ENCODE measurements around the gene TRAF3IP1.
"Not testable (repeated sequence)": the region's sequence is repeated elsewhere in the genome, so short reads cannot be mapped to it uniquely, and the experiment has no call there.

Gene TRAF3IP1

DNA sequence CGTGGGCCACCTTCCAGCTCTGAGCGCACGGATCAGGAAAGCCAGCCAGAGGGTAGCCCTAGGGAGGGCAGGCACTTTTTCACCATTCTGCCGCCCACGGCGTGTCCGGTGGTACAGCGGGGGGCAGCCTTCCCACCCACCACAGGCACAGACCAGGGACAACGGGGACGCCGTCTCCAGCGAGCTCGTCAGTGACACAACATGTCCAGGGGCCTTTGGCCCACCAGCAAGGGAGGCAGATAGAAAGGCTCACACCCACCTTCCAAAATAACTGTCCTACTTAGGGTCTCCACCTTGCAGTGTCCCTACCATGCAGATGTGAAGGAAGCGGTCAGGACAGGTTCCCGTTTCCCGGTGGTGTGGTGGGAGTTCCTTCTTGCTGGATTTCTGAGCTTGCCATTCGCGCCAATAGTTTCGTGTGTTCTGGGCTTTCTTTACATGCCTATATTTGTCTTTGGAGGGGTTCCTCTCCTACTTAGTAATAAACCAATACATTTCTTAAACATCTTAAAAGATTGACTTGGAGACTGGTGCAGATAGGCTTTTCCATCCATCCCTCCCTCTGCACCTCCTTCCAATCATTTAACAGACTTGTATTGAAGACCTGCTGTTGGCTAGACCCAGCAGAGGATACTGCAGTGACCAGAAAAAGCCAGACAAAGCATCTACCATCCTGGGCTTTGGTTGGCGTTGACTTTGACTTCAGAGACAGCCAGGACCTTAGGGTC, 107.3 kb downstream of the TRAF3IP1 start:
- DNase-seq (ENCODE audit: low read depth): peak; percentile 48

- peak; percentile 54 for DNase-seq (ENCODE audit: low read depth)
Measured at GRCh38 chr2:238428866-238429265, 108.5 kb downstream of the TRAF3IP1 start.

DNA sequence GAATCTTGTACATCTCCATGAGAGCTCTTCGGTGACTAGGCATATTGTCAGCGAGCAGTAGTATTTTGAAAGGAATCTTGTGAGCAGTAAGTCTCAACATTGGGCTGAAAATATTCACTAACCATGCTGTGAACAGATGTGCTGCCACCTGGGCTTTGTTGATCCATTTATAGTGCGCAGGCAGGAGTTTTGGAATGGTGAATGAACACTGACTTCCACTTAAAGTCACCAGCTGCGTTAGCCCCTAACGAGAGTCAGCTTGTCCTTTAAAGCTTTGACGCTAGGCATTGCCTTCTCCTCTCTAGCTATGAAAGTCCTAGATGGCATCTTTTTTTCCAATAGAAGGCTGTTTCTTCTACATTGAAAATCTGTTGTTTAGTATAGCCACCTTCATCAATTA, 110.5 kb downstream of the TRAF3IP1 start:
- no peak for DNase-seq (ENCODE audit: low read depth)

DNA sequence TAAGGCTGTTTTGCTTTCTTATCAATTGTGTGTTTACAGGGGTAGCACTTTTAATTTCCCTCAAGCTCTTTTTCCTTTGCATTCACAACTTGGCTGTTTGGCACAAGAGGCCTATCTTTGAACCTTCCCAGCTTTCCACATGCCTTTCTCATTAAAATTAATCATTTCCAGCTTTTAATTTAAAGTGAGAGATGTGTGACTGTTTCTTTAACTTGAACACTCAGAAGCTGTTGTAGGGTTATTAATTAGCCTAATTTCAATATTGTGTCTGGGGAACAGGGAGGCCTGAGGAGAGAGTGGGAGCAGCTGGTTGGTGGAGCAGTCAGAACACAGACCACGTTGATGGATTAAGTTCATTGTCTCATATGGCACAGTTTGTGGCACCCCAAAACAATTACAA, 111.1 kb downstream of the TRAF3IP1 start:
- no peak for DNase-seq (ENCODE audit: low read depth)

- DNase-seq (ENCODE audit: low read depth): no peak
Measured at GRCh38 chr2:238433300-238433915, 113.1 kb downstream of the TRAF3IP1 start.

DNA sequence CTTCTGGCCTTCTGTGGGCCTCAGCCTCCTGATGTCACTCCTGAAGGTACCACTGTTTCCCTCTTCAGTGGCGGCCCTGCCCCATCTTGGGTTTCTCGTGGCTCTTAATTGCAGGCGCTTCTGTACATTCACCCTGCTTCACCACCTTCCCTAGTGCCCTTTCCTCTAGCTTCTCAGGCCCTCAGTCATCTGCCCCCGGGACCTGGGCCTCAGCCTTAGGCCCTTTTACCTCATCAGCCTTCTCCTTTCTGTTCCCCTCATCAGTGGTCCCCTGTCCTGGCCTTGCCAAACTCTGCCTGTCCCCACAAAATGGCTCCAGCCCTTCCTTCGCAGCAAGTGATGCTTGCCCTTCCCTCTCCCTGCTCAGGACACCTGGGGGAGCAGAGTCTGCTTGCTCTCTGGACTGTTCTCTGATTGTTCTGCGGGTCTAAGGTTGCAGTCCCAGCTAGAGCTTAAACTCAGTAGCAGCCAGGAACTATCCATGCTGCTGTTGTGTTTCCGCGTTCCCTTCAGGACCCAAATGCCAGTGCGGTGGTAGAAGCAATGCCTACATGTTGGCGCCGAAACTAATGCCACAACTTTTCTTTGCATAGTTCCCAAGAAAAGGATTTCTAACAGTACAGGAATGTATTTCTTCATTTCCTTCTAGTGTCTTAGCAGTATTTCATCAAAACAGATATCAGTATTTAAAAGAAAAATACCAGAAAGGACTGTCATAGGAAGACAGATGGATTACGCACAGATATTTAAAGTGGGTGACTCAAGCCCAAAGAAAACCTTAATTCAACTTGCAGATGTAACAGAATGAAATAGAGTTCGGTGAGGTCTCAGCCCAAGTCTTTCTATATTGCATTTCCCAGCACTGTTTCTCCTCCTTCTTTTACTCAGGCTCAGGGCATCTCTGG, 113.9 kb downstream of the TRAF3IP1 start:
- DNase-seq (ENCODE audit: low read depth): peak; percentile 94

- peak; percentile 48 for DNase-seq (ENCODE audit: low read depth)
Measured at GRCh38 chr2:238434846-238435751, 114.8 kb downstream of the TRAF3IP1 start.

GRCh38 chr2:238435752-238436096, 115.4 kb downstream of the TRAF3IP1 start:
- DNase-seq (ENCODE audit: low read depth): no peak

DNA sequence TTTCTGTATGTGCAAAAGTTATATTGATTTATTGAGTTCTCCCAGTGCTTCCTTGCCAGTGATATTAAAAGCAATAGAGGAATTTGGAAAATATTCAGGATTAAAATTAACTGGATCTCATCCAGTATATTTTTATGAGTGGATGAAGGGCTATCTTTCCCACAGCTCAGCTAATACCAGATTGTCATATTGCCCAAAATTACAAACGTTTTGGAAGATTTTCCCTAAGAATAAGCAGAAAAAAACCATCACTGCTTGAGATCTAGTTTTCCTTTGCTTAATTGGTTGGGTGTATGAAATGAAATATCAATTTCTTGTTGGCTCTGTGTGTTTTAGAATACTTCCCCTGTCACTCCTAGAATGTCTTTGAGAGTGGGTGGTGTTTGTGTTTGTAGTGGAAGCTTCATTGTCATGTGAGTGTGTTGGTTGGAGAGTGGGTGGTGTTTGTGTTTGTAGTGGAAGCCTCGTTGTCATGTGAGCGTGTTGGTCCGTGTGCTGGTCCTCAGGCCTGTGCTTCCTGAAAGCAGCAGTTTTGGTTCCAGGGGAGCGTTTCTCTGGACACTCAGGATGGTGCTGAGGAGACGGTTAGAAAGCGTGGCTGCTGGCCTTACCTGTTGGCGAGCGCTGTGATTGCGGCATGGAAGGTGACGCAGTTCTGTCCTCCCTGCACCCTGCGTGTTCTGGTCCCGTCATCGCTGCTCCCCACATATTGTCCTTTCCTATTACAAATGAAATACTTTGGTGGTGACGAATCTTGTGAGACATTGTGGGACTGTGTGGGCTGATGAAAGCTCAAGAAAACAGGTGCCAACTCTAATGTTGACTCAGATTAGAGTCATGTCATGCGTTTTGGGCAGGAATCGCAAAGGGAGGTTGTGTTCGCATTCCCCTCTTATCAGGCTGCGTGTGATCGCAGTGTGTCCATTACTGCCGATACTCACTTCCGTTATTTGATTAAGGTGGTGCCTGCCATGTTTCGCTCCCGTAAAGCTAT, 118.8 kb downstream of the TRAF3IP1 start:
- peak; percentile 97 for DNase-seq (ENCODE audit: low read depth)

GRCh38 chr2:238439917-238440316, 119.6 kb downstream of the TRAF3IP1 start:
- no peak for DNase-seq (ENCODE audit: low read depth)

DNA sequence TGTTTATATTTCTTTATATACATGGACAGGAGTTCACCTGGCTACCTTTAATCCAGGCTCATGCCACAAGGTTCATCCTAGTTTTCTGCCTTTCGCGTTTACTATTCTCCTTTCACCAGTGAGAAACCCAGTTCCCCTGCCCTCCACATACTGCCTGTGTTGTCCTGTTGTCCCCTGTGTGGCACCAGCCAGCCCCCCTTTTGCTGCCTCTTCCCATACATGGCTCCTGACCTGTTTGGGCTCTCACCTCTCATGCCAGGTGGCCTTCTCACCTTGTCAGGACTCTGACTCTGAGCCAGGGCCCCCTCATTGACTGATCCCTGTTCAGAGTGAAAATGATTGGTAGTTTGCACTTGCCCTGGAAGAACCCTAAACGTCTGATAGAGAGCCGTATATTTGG, 120.0 kb downstream of the TRAF3IP1 start:
- no peak for DNase-seq (ENCODE audit: low read depth)

GRCh38 chr2:238440767-238441166, 120.4 kb downstream of the TRAF3IP1 start:
- no peak for DNase-seq (ENCODE audit: low read depth)

DNA sequence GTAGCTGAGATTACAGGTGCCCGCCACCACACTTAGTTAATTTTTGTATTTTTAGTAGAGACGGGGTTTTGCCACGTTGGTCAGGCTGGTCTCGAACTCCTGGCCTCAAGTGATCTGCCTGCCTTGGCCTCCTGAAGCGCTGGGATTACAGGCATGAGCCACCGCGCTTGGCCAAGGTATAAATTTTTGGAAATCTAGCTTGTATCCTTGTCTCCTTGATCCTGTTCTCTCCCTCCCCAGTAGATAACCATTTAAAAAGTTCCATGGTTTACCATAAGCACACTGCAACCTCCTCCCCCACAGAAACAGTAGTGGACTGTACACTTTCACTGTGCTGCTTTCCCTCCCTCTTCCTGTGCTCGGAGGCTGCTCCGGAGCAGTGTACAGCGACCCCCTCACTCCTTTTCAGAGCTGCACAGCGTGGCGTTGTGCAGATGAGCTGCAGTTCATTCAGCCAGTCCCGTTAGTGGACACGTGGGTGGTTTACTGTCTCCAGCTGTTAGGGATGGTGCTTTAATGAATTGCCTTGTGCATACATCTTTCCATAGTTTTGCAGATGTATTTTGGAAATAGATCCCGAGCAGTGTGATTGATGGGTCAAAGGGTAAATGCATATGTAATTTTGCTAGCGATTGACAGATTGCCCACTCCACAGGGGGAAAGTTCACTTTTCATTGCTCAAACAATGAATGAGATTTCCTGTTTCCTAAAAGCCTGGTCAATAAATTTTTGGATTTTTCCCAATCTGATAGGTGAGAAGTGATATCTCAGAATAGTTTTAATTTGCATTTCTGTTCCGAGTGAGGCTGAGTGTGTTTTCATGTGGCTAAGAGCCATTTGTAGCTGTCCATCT, 121.2 kb downstream of the TRAF3IP1 start:
- peak; percentile 43 for DNase-seq (ENCODE audit: low read depth)

DNA sequence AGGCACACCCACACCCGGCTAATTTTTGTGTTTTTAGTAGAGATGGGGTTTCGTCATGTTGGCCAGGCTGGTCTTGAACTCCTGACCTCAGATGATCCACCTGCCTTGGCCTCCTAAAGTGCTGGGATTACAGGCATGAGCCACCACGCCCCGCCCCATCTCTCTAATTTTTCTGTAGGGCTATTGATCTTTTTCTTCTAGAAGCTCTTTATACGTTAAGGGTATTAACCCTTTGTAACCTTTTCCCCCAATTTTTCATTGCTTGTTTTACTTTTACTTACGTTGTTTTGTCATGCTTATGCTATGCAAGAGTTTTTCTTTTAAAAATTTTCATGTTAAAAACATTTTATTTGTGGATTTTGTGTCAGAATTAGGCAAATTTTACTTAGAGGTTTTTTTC, 121.9 kb downstream of the TRAF3IP1 start:
- DNase-seq (ENCODE audit: low read depth): not testable (repeated sequence)

DNA sequence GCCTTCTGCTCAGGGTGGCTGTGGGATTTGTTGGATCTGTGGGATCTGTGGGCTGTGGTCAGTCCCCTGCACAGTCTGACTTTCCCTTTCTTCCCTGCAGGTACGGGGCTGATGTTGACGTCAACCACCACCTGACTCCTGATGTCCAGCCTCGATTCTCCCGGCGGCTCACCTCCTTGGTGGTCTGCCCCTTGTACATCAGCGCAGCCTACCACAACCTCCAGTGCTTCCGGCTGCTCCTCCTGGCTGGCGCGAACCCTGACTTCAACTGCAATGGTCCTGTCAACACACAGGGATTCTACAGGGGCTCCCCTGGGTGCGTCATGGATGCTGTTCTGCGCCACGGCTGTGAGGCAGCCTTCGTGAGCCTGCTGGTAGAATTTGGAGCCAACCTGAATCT, 123.9 kb downstream of the TRAF3IP1 start:
- DNase-seq (ENCODE audit: low read depth): no peak

DNA sequence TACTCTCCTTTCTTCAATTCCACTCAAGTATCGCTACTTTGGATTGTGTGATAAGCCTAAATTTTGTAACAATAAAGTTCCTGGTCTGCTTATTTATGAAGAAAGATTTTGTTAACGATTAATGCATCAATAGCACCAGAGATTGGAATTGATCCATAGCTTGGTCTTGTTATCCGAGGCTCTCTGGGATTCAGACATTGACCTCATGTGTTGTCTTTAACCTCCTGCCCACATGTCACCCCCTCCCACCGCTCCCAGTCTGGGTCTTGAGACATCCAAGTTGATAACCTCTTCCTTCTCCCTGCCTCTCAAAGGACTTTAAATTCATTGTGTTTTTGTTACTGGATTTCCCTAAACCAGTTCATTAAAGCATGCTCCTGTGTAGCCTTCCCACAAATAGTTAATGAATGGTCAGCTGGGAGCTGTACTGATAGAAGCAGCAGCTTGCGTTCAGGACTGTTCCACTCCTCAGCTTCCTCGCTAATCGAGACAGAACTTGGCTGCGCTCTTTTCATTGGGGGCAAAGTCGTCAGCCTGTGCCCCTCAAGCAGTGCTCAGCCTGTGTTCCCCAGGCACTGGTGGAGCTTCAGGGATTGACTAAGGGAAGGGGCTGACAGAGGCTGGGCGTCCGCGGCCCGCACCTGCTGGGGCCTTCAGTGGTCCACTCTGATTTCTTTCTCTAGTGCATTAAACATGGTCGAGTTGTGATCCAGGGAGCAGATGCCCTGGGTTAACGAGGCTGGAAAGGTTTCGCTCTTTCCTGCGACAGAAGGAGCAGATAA, 125.3 kb downstream of the TRAF3IP1 start:
- DNase-seq (ENCODE audit: low read depth): no peak

DNA sequence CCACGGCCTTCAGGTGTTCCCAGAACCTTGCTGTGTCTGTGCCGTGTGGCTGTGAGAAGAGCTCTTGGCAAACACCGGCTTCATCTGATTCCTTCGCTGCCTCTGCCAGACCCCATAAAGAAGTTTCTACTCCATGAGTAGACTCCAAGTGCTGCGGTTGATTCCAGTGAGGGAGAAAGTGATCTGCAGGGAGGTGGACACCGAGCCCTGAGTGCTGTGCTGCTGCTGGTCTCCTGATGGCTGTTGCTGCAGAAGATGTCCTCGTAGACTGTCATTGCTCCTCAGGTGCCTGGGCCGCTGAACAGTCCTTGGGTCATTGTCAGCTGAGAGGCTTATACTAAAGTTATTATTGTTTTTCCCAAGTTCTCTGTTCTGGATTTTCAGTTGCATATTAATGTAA, 126.1 kb downstream of the TRAF3IP1 start:
- no peak for DNase-seq (ENCODE audit: low read depth)

DNA sequence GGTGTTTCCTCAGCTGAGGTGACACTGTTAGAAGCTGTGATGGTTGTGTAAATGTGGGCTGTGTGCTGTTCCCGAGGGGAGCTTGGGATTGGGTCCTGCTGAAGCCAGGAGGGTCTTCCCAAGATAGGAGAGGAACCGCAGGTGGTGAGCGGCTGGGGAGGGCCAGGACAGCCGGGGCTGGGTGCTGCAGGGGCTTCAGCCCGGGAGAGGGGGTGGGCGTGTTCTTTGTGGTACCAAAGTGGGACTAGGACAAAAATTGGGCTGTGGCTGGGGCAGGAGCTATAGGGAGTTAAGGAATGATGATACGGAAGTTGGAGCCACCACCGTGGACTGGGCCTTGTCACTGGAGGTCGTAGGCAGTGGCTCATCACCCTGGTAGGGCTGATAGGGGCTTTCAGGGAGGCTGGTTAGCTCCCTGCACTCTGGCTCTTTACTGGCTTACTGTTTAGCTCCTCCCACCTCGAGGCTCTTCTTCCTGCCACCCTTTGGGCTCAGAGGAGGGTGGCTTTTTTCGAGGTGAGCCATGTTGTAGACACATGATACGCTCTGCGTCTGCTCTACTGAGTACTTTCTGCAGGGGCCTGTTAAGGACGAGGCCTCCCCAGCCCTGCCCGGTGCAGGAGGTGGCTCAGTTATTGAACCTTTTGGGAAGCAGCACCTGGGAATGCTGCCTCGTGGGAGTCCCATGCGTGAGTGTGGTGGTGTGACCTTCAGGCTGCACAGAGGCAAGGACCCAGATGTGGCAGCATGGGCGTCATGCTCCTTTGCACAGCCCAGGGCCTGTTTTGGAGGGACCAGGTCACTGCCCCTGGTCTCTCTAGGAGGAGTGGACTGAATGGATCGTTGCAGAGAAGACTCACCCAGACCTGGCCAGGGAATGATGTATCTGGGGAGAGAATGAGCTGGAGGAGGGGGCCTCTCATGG, 128.0 kb downstream of the TRAF3IP1 start:
- DNase-seq (ENCODE audit: low read depth): no peak
